ENCODE data around the gene SLC4A1. TPM values are rescaled to one million over a fixed set of nuclear protein-coding genes. Genes with fewer than 3 reads are reported as not detected.

Gene SLC4A1
- total RNA-seq, 1 experiment from 2014 or later: 0.22 TPM

DNA sequence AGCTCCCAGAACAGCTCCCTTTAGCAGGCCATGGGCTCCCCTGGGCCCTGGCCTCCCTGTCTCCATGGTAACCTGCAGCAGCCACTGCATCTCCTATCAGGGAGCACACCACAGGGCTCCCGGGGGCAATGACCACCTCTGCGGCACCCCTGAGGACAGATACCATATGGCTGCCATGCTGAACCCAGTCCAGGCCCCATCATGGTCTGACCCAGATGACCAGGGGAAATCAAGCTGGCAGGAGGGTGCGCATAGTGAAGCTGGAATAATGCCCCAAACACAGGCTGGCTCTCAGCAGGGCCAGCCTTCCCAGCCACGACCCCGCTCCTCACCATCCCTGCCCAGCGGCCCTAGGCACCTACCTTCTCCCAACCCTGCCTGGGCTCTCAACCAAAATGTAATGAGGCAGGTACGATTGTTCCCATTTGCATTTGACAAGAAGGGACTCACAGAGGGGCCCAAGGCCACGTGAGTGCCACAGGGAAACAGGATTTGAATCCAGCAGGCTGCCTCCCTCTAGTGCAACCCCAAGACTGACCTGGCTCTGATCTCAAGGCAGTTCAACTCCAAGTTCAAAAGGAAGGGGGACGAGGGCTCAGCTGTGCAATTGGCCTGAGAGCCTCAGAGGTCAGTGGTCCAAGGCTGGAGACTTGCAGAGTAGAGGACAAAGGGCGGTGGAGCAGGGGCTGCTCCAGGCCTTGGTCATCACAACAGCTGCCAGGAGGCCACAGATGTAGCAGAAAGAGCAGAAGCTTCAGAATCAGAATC, 42.9 kb upstream of the SLC4A1 start:
- Histone ChIP-seq H3K27me3 (ENCODE audit: insufficient read depth, low read length) (no peaks in the 10 kb centered on the region), H3K79me2 (ENCODE audit: insufficient read depth, low read length) (no peaks in the 10 kb centered on the region), H3K4me2 (ENCODE audit: low read length) (no peak overlapping the region), H3K9ac (ENCODE audit: low read length) (no peak overlapping the region), H3K27ac (ENCODE audit: low read depth, low read length) (no peak overlapping the region), H3K4me3 (replicated peaks in 1 of 2; ENCODE audit: low read depth in 1 of 2, low read length in 2 of 2) (no peak overlapping the region), H3K4me1 (ENCODE audit: control insufficient read depth in 1 of 2, insufficient read depth in 2 of 2, low read length in 2 of 2) (peaks cover 3 to 41% of the 10 kb centered on the region in 2 experiments; a peak in 3 of 4 replicates), H3K36me3 (ENCODE audit: control insufficient read depth in 1 of 2, insufficient read depth in 2 of 2, low read length in 2 of 2) (no peaks in the 10 kb centered on the region), H3K9me3 (ENCODE audit: control insufficient read depth in 1 of 2, insufficient read depth in 1 of 2, low read depth in 1 of 2, low read length in 2 of 2) (no peaks in the 10 kb centered on the region), H4K20me1 (ENCODE audit: insufficient read depth) (no peaks in the 10 kb centered on the region), H2AFZ (ENCODE audit: low read depth, low read length, poor library complexity, severe bottlenecking) (no peak overlapping the region), H3K9me2 (ENCODE audit: insufficient read depth) (no peaks in the 10 kb centered on the region)
- intact Hi-C loops (cut with micrococcal nuclease): no loop called here
- RAD21 ChIA-PET (ENCODE audit: low non-redundant PET in 1 of 2, low total read pairs in 2 of 2, uncharacterized antibody in 2 of 2, unreplicated experiment in 2 of 2): no interaction called here
- POLR2A ChIA-PET: interaction anchor here (1.0 kb wide), 1 partner anchor 16 kb away, joined by 3 read pairs; no protein-coding TSS in a partner anchor
- DNase-seq (ENCODE audit: low read depth, low spot score): no peak
- TF ChIP-seq SIN3A (IDR thresholded peaks at IDR 0.05; ENCODE audit: low read depth) (no peak), RAD21 (IDR thresholded peaks at IDR 0.05; ENCODE audit: low read depth) (no peak), TCF7L2 (IDR thresholded peaks at IDR 0.05; ENCODE audit: borderline replicate concordance, extremely low read depth, insufficient read depth, insufficient read length) (no peak), ZFX (IDR thresholded peaks at IDR 0.05) (no peak), EGR1 (IDR thresholded peaks at IDR 0.05; ENCODE audit: low read depth) (no peak), POLR2AphosphoS5 (IDR thresholded peaks at IDR 0.05; ENCODE audit: low read depth, low read length) (no peak), SP1 (IDR thresholded peaks at IDR 0.05; ENCODE audit: low read depth) (no peak), YY1 (IDR thresholded peaks at IDR 0.05; ENCODE audit: extremely low read depth, insufficient replicate concordance, low read depth, low read length) (no peak), CBX3 (IDR thresholded peaks at IDR 0.05; ENCODE audit: low read depth) (no peak), EZH2phosphoT487 (IDR thresholded peaks at IDR 0.05; ENCODE audit: borderline replicate concordance) (no peak), CEBPB (IDR thresholded peaks at IDR 0.05; ENCODE audit: low read depth) (no peak)
- TF ChIP-seq, protein P1, sequence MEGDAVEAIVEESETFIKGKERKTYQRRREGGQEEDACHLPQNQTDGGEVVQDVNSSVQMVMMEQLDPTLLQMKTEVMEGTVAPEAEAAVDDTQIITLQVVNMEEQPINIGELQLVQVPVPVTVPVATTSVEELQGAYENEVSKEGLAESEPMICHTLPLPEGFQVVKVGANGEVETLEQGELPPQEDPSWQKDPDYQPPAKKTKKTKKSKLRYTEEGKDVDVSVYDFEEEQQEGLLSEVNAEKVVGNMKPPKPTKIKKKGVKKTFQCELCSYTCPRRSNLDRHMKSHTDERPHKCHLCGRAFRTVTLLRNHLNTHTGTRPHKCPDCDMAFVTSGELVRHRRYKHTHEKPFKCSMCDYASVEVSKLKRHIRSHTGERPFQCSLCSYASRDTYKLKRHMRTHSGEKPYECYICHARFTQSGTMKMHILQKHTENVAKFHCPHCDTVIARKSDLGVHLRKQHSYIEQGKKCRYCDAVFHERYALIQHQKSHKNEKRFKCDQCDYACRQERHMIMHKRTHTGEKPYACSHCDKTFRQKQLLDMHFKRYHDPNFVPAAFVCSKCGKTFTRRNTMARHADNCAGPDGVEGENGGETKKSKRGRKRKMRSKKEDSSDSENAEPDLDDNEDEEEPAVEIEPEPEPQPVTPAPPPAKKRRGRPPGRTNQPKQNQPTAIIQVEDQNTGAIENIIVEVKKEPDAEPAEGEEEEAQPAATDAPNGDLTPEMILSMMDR (IDR thresholded peaks at IDR 0.05 in 2 of 3, conservative IDR thresholded peaks at IDR 0.05 in 1 of 3; ENCODE audit: borderline replicate concordance in 1 of 3, insufficient read depth in 1 of 3, low read depth in 2 of 3, low read length in 2 of 3): no peak
- TF ChIP-seq, protein P2, sequence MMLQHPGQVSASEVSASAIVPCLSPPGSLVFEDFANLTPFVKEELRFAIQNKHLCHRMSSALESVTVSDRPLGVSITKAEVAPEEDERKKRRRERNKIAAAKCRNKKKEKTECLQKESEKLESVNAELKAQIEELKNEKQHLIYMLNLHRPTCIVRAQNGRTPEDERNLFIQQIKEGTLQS (IDR thresholded peaks at IDR 0.05): no peak
- TF ChIP-seq, protein P3, sequence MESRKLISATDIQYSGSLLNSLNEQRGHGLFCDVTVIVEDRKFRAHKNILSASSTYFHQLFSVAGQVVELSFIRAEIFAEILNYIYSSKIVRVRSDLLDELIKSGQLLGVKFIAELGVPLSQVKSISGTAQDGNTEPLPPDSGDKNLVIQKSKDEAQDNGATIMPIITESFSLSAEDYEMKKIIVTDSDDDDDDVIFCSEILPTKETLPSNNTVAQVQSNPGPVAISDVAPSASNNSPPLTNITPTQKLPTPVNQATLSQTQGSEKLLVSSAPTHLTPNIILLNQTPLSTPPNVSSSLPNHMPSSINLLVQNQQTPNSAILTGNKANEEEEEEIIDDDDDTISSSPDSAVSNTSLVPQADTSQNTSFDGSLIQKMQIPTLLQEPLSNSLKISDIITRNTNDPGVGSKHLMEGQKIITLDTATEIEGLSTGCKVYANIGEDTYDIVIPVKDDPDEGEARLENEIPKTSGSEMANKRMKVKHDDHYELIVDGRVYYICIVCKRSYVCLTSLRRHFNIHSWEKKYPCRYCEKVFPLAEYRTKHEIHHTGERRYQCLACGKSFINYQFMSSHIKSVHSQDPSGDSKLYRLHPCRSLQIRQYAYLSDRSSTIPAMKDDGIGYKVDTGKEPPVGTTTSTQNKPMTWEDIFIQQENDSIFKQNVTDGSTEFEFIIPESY (IDR thresholded peaks at IDR 0.05; ENCODE audit: extremely low read depth, insufficient replicate concordance, low read length): no peak
- CTCF ChIA-PET: no interaction called here
- no TSS peak for BruUV-seq (replicated peaks)
- no peak for ATAC-seq
